IMR-90 (cell line): ENCODE measurements around the gene SET. TPM values are rescaled to one million over a fixed set of nuclear protein-coding genes. Genes with fewer than 3 reads are reported as not detected.

Source experiments
- ATAC-seq: fragments of 200-7000 bp; cut with Tn5 transposase; 2 replicates; pipeline ENCODE4 v1.9.1; 2020; ENCODE audit warnings: low read depth, mild to moderate bottlenecking, moderate library complexity
- BruUV-seq: library from RNA; stranded (reverse); fragments of 400-500 nt; replicated peaks from 2 replicates; lab custom pipeline; 2021; lab: Mats Ljungman, UMichigan
- CTCF ChIA-PET: fragments of 300-600 bp; formaldehyde crosslinking; extraction: SDS; loops from one replicate; lab custom pipeline; 2021; ENCODE audit warnings: antibody characterized with exemption; lab: Yijun Ruan, JAX
- POLR2A ChIA-PET: fragments of 300-600 bp; sonication (Branson Sonifier 250); formaldehyde crosslinking; loops from one replicate; lab custom pipeline; 2022; ENCODE audit warnings: antibody characterized with exemption; ENCODE audit not compliant: unreplicated experiment; lab: Charles Lee
- DNase-seq: peaks from one replicate; pipeline ENCODE4 v3.0.0; 2013
- H2AFZ ChIP-seq: replicated peaks from 2 replicates; pipeline ENCODE3; 2013; ENCODE audit warnings: low read length, mild to moderate bottlenecking; ENCODE audit not compliant: poor library complexity
- H2AK5ac ChIP-seq: 2 replicates; pipeline ENCODE4 v1.6.1; 2013; ENCODE audit warnings: low read depth, low read length, inconsistent platforms
- H2AK9ac ChIP-seq: replicated peaks from 2 replicates; pipeline ENCODE3; 2013; ENCODE audit warnings: mild to moderate bottlenecking, low read depth, low read length, moderate library complexity; ENCODE audit not compliant: poor library complexity
- H2BK120ac ChIP-seq: 2 replicates; pipeline ENCODE4 v1.6.1; 2013; ENCODE audit warnings: low read depth, low read length, inconsistent platforms
- H2BK15ac ChIP-seq: 3 replicates; pipeline ENCODE4 v1.6.1; 2013; ENCODE audit warnings: low read depth, low read length, inconsistent platforms
- H2BK20ac ChIP-seq: 2 replicates; pipeline ENCODE4 v1.6.1; 2013; ENCODE audit warnings: low read depth, mild to moderate bottlenecking, inconsistent platforms, low read length, moderate library complexity
- H2BK5ac ChIP-seq: 2 replicates; pipeline ENCODE4 v1.6.1; 2013; ENCODE audit warnings: mild to moderate bottlenecking, low read depth, low read length, inconsistent platforms; ENCODE audit not compliant: poor library complexity, severe bottlenecking
- H3K14ac ChIP-seq: replicated peaks from 2 replicates; pipeline ENCODE4 v1.6.1; 2013; ENCODE audit warnings: low read depth, low read length, inconsistent platforms
- H3K18ac ChIP-seq: 2 replicates; pipeline ENCODE4 v1.6.1; 2013; ENCODE audit warnings: low read depth, low read length, control low read depth
- H3K23ac ChIP-seq: 2 replicates; pipeline ENCODE4 v1.6.1; 2013; ENCODE audit warnings: low read depth, low read length, inconsistent platforms
- H3K27ac ChIP-seq: 2 replicates; pipeline ENCODE4 v1.5.1; 2013; ENCODE audit warnings: mild to moderate bottlenecking, control low read depth, low read length; ENCODE audit not compliant: insufficient read depth
- H3K27me3 ChIP-seq: 2 replicates; pipeline ENCODE4 v1.6.1; 2013; ENCODE audit warnings: low read length; ENCODE audit not compliant: control insufficient read depth, insufficient read depth
- H3K36me3 ChIP-seq: 2 replicates; pipeline ENCODE4 v1.6.1; 2013; ENCODE audit warnings: low read length, mixed read lengths; ENCODE audit not compliant: control insufficient read depth, insufficient read depth
- H3K4ac ChIP-seq: 2 replicates; pipeline ENCODE4 v1.6.1; 2013; ENCODE audit warnings: low read depth, low read length, inconsistent platforms
- H3K4me1 ChIP-seq: 2 replicates; pipeline ENCODE4 v1.6.1; 2013; ENCODE audit warnings: low read length, mixed read lengths; ENCODE audit not compliant: control insufficient read depth, insufficient read depth
- H3K4me2 ChIP-seq: 2 replicates; pipeline ENCODE4 v1.6.1; 2013; ENCODE audit warnings: low read depth, mild to moderate bottlenecking, control low read depth, low read length, moderate library complexity
- H3K4me3 ChIP-seq: 2 replicates; pipeline ENCODE4 v1.5.1; 2013; ENCODE audit warnings: low read depth, mild to moderate bottlenecking, control low read depth, low read length, moderate library complexity; ENCODE audit not compliant: insufficient read depth
- H3K56ac ChIP-seq: 2 replicates; pipeline ENCODE4 v1.6.1; 2013; ENCODE audit warnings: low read length, inconsistent platforms; ENCODE audit not compliant: insufficient read depth; ENCODE audit errors: extremely low read depth
- H3K79me1 ChIP-seq, 2 experiments: 2 replicates each; pipeline ENCODE4 v1.6.1; 2013; ENCODE audit warnings: low read length in 2 of 2, inconsistent platforms in 1 of 2, low read depth in 1 of 2
- H3K9ac ChIP-seq: 2 replicates; pipeline ENCODE4 v1.6.1; 2013; ENCODE audit warnings: low read depth, low read length, control low read depth
- H3K9me1 ChIP-seq: 2 replicates; pipeline ENCODE4 v1.6.1; 2013; ENCODE audit warnings: low read length, inconsistent platforms; ENCODE audit not compliant: insufficient read depth
- H3K9me3 ChIP-seq: 2 replicates; pipeline ENCODE4 v1.6.1; 2013; ENCODE audit warnings: low read length; ENCODE audit not compliant: control insufficient read depth, insufficient read depth
- H4K20me1 ChIP-seq: 2 replicates; pipeline ENCODE4 v1.6.1; 2013; ENCODE audit warnings: low read length, inconsistent platforms; ENCODE audit not compliant: insufficient read depth
- H4K5ac ChIP-seq: 2 replicates; pipeline ENCODE4 v1.6.1; 2013; ENCODE audit warnings: mild to moderate bottlenecking, low read depth, low read length, control low read depth
- H4K8ac ChIP-seq, 2 experiments: 2 replicates each; pipeline ENCODE4 v1.6.1; 2013; ENCODE audit warnings: low read depth in 2 of 2, low read length in 2 of 2, control low read depth in 1 of 2, inconsistent platforms in 1 of 2
- H4K91ac ChIP-seq: 2 replicates; pipeline ENCODE4 v1.6.1; 2013; ENCODE audit warnings: low read depth, low read length, inconsistent platforms; ENCODE audit not compliant: insufficient read depth
- POLR2A ChIP-seq: IDR thresholded peaks from 2 replicates; pipeline ENCODE4 v1.6.1; 2012; ENCODE audit warnings: mild to moderate bottlenecking, low read depth, low read length
- WGBS, 2 experiments: methylation state at CpG; one replicate each; pipeline versions ENCODE4 v1.1.5 to v1.1.7; 2013; ENCODE audit warnings: missing lambda C conversion rate in 2 of 2; ENCODE audit not compliant: insufficient read length in 1 of 2; ENCODE audit errors: extremely low coverage in 2 of 2; 5-methylcytosine and 5-hydroxymethylcytosine counted together
- dilution Hi-C: fragments of 300-500 bp; cut with HindIII; formaldehyde crosslinking; loops from one replicate; pipeline ENCODE4 v1.14.3; 2018; ENCODE audit warnings: low sequenced_read_pairs; ENCODE audit not compliant: unreplicated experiment
- in situ Hi-C: fragments of 300-500 bp; cut with MboI; formaldehyde crosslinking; loops from 3 replicates; pipeline ENCODE4 v1.14.3; 2019; ENCODE audit warnings: low sequenced_read_pairs, inconsistent platforms, mixed read lengths
- intact Hi-C: fragments of 100-400 bp; cut with micrococcal nuclease; formaldehyde crosslinking; loops from 2 replicates; pipeline ENCODE4 v1.10.0; 2022
- polyA plus RNA-seq, 3 experiments: library from polyadenylated mRNA; depleted of rRNA; stranded (reverse); fragments of >200 nt; gene quantifications; 2 replicates each; pipeline ENCODE4 v1.2.3, GENCODE V29; 2012; ENCODE audit warnings: low replicate concordance in 1 of 3
- total RNA-seq: library from RNA; depleted of rRNA; stranded (reverse); fragments of >200 nt; gene quantifications from 2 replicates; pipeline ENCODE4 v1.2.3, GENCODE V29; 2012
- TF ChIP-seq, protein P1 (sequence below): fragments of 150-350 bp; IDR thresholded peaks from 2 replicates; pipeline ENCODE4 v1.6.1; 2016; ENCODE audit warnings: low read depth, mild to moderate bottlenecking, low read length, moderate library complexity, borderline replicate concordance

SET gene
- total and polyA plus RNA-seq, 2 of the 4 experiments (the other 2 are of a cell fraction): 104 to 182 TPM

DNA sequence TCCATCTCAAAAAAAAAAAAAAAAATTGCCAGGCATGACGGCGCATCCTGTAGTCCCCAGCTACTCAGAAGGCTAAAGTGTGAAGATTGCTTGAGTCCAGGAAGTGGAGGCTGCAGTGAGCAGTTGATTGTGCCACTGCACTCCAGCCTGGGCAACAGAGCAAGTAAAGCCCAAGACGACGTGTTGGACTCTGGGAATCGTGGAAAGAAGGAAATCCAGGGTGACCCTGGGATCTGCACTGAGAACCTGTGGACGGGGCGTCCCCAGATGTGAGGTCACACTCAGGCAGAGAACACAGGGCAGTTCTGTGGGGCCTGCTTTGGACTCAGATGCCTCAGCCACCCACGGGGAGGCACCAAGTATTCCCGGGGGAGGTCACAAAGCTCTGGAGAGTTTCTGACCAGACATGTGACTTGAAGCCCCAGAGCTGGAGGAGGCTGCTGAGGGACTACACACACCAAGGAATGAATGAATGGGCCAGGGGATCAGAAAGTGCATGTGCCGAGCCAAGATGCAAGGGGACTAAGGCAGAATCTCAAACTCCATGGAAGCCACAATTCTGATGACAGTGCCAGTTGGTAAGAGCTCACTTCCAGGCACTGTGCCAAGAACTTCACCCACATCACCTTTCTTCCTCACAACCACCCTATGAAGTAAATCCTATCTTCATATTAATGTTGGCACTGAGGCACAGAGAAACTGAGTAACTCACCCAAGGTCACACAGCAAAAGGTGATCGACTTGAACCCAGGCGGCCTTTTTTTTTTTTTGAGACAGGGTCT is 45.3 kb upstream of the SET start:
- POLR2A ChIA-PET: interaction anchor here (0.6 kb wide), 1 partner anchor 39 kb away, joined by 5 read pairs; no protein-coding TSS in a partner anchor
- H2BK15ac ChIP-seq: no peak overlapping the region

More for the DNA sequence above, 45.3 kb upstream of the SET start:
- Histone ChIP-seq H2AK5ac (no peak overlapping the region), H3K4ac (no peak overlapping the region), H2AK9ac (peak overlapping the region; percentile 2), H3K4me2 (no peak overlapping the region), H4K20me1 (no peaks in the 10 kb centered on the region), H3K18ac (no peak overlapping the region), H3K4me3 (no peak overlapping the region), H4K5ac (no peak overlapping the region), H4K91ac (no peak overlapping the region), H3K56ac (no peak overlapping the region), H3K9ac (no peak overlapping the region), H4K8ac (no peak overlapping the region), H2AFZ (peak overlapping the region; percentile 13), H3K27ac (no peak overlapping the region), H2BK120ac (no peak overlapping the region), H3K36me3 (peaks cover 4% of the 10 kb centered on the region), H2BK20ac (no peak overlapping the region), H3K27me3 (no peaks in the 10 kb centered on the region), H3K9me3 (no peaks in the 10 kb centered on the region), H3K9me1 (peaks cover 10% of the 10 kb centered on the region; the same call in 1 of the 2 replicates), H3K23ac (no peak overlapping the region), H3K4me1 (peaks cover 4% of the 10 kb centered on the region), H3K79me1 (peaks cover 19 to 43% of the 10 kb centered on the region in 2 experiments; a peak in 3 of 4 replicates), H3K14ac (no peak overlapping the region), H2BK5ac (no peak overlapping the region)
- ATAC-seq (peak; percentile 15; the same call in 1 of the 2 replicates), DNase-seq (no peak)
- TF ChIP-seq, protein P1, sequence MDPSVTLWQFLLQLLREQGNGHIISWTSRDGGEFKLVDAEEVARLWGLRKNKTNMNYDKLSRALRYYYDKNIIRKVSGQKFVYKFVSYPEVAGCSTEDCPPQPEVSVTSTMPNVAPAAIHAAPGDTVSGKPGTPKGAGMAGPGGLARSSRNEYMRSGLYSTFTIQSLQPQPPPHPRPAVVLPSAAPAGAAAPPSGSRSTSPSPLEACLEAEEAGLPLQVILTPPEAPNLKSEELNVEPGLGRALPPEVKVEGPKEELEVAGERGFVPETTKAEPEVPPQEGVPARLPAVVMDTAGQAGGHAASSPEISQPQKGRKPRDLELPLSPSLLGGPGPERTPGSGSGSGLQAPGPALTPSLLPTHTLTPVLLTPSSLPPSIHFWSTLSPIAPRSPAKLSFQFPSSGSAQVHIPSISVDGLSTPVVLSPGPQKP: no peak
- TF ChIP-seq POLR2A: no peak
- intact Hi-C loops: no loop called here
- in situ Hi-C loops: no loop called here
- CTCF ChIA-PET: interaction anchor here (0.6 kb wide), 1 partner anchor 45 kb away, joined by 3 read pairs; no protein-coding TSS in a partner anchor
- WGBS, 2 experiments: 100% methylated on average over 6 of the region's 12 CpGs; no CpG with 5 or more reads in 1 of the 2 experiments
- dilution Hi-C loops: no loop called here
- BruUV-seq: no TSS peak
